Activated CD4-positive, alpha-beta memory T cell treated with anti-CD3 and anti-CD28 coated beads, Interleukin-2, amount 10 ng/mL, durations not matched to agents 7 days and 5 days (primary cell): ENCODE results near the gene IFI27L1. TPM values are rescaled to one million over a fixed set of nuclear protein-coding genes. Genes with fewer than 3 reads are reported as not detected.

Experiments
- CTCF ChIA-PET: fragments of 350-600 bp; sonication (Branson Sonifier 250); formaldehyde crosslinking; loops from one replicate; lab custom pipeline; 2021; ENCODE audit warnings: antibody characterized with exemption, inconsistent platforms; lab: Charles Lee
- POLR2A ChIA-PET: fragments of 350-600 bp; sonication (Branson Sonifier 250); formaldehyde crosslinking; loops from one replicate; lab custom pipeline; 2021; ENCODE audit warnings: antibody characterized with exemption; lab: Charles Lee
- DNase-seq: peaks from one replicate; pipeline ENCODE4 v3.0.0-alpha.2; 2020
- H3K27ac Mint-ChIP-seq: one replicate; pipeline ENCODE4 v1.8.0; 2021; ENCODE audit warnings: mild to moderate bottlenecking, mixed read lengths
- H3K27me3 Mint-ChIP-seq: one replicate; pipeline ENCODE4 v1.8.0; 2021; ENCODE audit warnings: mixed read lengths
- H3K36me3 Mint-ChIP-seq: one replicate; pipeline ENCODE4 v1.8.0; 2021; ENCODE audit warnings: low read depth, mixed read lengths
- H3K4me1 Mint-ChIP-seq: one replicate; pipeline ENCODE4 v1.8.0; 2021; ENCODE audit warnings: mixed read lengths
- H3K4me3 Mint-ChIP-seq: one replicate; pipeline ENCODE4 v1.8.0; 2021; ENCODE audit warnings: mild to moderate bottlenecking, mixed read lengths
- H3K9me3 Mint-ChIP-seq: one replicate; pipeline ENCODE4 v1.8.0; 2021; ENCODE audit warnings: mixed read lengths
- total RNA-seq, 2 experiments: library from RNA; stranded (reverse); gene quantifications; one replicate each; pipeline ENCODE4 v1.2.3, GENCODE V29; 2021

Gene IFI27L1
- total RNA-seq, 2 experiments from 2014 or later = 49.5 to 51.0 TPM

DNA sequence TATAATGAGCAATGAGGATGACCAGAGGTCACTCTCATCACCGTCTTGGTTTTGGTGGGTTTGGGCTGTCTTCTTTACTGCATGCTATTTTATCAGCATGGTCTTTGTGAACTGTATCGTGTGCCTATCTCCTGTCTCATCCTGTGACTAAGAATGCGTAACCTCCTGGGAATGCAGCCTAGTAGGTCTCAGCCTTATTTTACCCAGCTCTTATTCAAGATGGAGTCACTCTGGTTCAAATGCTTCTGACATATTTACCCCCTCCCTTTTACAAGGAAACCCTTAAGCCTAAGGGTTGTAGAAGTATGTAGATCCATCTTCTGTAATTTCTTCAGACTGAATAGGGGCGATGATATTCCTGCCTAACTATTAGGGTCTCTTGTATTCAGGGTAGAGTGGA is 8.4 kb downstream of the IFI27L1 start:
- Mint-ChIP-seq H3K27ac (no peak overlapping the region), H3K4me1 (peaks cover under 1% of the 10 kb centered on the region), H3K27me3 (no peaks in the 10 kb centered on the region), H3K4me3 (no peak overlapping the region), H3K9me3 (peaks cover 3% of the 10 kb centered on the region), H3K36me3 (peaks cover 7% of the 10 kb centered on the region)
- DNase-seq = no peak
- ChIA-PET CTCF (interaction anchor here (0.9 to 1.6 kb wide), 2 partner anchors 47 to 149 kb away, joined by 3 to 5 read pairs; no protein-coding TSS in a partner anchor), POLR2A (interaction anchor here (1.7 kb wide), 1 partner anchor 9 kb away, joined by 6 read pairs; the partner anchor contains the start of gene DDX24)

DNA sequence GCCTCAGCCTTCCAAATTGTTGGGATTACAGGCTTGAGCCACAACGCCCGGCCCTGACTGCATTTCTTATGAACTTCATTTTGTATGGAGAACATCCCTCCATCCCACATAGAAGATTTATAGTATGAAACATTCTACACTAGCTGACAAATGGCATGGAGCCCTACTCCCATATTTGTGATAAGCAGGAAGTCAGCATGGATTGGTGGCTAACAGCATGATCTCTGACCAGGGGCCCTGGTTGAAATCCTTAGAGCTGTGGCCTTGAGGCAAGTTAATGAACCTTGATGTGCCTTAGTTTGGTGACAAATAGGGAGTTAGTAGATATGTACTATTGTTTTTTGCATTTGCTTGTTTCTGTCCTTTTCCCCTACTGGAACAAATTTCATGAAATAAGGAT is 12.3 kb downstream of the IFI27L1 start:
- DNase-seq = no peak
- Mint-ChIP-seq H3K27me3 (no peaks in the 10 kb centered on the region), H3K36me3 (peaks cover 4% of the 10 kb centered on the region), H3K9me3 (no peaks in the 10 kb centered on the region), H3K4me3 (no peak overlapping the region), H3K27ac (no peak overlapping the region), H3K4me1 (no peaks in the 10 kb centered on the region)
- ChIA-PET POLR2A (no interaction called here), CTCF (no interaction called here)

DNA sequence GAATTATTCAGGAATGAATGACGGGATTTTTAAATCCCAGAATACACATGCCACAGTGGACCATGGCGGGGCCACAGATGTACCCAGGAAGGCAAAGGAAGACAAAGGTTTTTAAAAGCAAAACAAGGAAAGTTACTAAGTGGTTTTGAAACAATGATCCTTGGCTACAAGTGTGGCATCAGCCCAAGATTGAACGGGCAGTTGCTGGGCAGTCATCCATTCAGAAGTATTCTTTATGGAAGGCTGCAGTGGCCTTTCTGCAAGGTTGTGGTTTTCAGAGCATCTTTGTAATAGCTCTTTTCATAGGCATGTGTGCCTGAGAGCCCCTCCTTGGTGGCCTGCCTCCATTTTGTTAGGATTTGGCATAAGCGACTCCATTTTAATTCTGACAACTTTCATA is 16.0 kb downstream of the IFI27L1 start:
- POLR2A ChIA-PET = no interaction called here
- H3K4me3 Mint-ChIP-seq = no peak overlapping the region
- no peak overlapping the region for H3K27ac Mint-ChIP-seq
- no peaks in the 10 kb centered on the region for H3K4me1 Mint-ChIP-seq
- CTCF ChIA-PET = interaction anchor here (0.9 kb wide), 1 partner anchor 40 kb away, joined by 3 read pairs; no protein-coding TSS in a partner anchor
- peaks cover 9% of the 10 kb centered on the region for H3K36me3 Mint-ChIP-seq
- DNase-seq = no peak
- no peaks in the 10 kb centered on the region for H3K9me3 Mint-ChIP-seq
- no peaks in the 10 kb centered on the region for H3K27me3 Mint-ChIP-seq

DNA sequence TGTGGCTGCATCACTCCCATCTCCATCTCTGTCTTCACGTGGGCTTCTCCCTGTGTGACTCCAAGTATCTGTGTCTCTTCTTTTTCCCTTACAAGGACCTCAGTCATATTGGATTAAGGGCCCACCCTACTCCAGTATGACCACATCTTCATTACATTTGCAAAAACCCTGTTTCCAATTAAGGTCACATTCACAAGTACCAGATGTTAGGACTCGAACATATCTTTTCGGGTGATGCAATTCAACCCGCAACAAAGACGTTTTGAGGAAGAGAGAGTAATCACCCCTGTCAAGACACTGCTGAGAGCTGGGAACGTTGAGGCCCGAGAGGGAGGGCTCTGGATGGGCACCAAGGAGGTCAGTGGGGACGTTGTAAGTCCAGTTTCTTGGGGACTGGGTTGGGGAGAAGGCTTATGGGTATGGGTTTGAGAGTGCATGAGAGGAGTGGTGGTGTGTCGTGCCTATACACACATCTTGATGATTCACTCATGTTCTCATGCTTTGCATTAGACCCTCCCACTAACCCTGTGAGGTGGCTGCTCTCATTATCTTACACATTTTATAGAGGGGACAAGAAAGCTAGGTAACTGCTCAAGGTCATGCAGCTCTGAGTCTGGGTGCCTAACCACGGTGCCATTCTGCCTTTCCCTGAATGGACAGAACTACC is 17.3 kb downstream of the IFI27L1 start:
- Mint-ChIP-seq H3K9me3 (no peaks in the 10 kb centered on the region), H3K4me3 (no peak overlapping the region), H3K27me3 (no peaks in the 10 kb centered on the region), H3K36me3 (peaks cover 9% of the 10 kb centered on the region), H3K4me1 (no peaks in the 10 kb centered on the region), H3K27ac (no peak overlapping the region)
- CTCF ChIA-PET = no interaction called here
- DNase-seq = no peak
- POLR2A ChIA-PET = no interaction called here

DNA sequence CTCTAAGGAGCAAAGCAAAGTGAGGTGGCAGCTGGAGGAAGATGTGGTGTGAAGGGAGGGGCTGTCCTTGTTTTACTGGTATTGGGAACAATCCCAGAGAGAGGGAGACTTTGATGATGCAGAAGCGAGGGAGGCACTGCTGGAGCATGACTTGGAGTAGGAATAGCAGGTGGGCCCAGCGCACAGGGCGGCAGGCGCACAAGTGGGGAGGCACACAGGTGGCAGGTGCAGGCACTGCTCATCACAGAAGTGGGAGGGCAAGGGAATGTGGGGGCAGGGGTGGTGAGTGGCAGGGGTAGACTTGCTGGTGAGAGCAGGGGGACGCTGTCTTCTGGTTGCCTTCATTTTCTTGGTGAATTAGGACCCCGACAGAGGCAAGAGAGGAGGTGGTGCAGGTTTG is 17.9 kb downstream of the IFI27L1 start:
- H3K36me3 Mint-ChIP-seq = peaks cover 9% of the 10 kb centered on the region

DNA sequence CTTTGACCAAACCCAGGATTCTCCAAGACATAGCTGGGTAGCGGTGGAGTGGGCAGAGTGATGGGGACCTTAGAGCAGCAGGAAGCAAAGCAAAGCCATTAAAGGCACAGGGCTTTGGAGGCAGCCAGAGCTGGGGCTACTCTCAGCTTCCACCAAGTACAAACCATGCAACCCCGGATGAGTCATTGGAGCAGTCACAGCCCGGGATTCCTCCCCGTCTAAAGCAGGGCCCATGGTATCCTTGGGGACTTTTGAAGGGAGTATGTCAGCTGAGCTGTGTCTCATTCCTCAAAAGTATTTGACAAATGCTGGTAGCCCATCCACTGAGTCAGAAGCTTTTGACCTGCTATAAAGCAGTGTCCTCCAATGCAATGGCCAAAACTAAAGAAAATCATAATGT is 19.7 kb downstream of the IFI27L1 start:
- CTCF ChIA-PET = interaction anchor here (0.7 kb wide), 1 partner anchor 386 kb away, joined by 3 read pairs; no protein-coding TSS in a partner anchor
- H3K27ac Mint-ChIP-seq = no peak overlapping the region
- no peaks in the 10 kb centered on the region for H3K4me1 Mint-ChIP-seq
- no peak overlapping the region for H3K4me3 Mint-ChIP-seq
- H3K36me3 Mint-ChIP-seq = peaks cover 9% of the 10 kb centered on the region
- no peaks in the 10 kb centered on the region for H3K9me3 Mint-ChIP-seq
- POLR2A ChIA-PET = no interaction called here
- DNase-seq = no peak
- no peaks in the 10 kb centered on the region for H3K27me3 Mint-ChIP-seq

More for the DNA sequence above, 17.9 kb downstream of the IFI27L1 start:
- Mint-ChIP-seq H3K27me3 (no peaks in the 10 kb centered on the region), H3K9me3 (no peaks in the 10 kb centered on the region), H3K4me1 (no peaks in the 10 kb centered on the region), H3K4me3 (no peak overlapping the region), H3K27ac (no peak overlapping the region)
- no peak for DNase-seq
- ChIA-PET POLR2A (no interaction called here), CTCF (interaction anchor here (1.5 kb wide), 1 partner anchor 33 kb away, joined by 4 read pairs; no protein-coding TSS in a partner anchor)

DNA sequence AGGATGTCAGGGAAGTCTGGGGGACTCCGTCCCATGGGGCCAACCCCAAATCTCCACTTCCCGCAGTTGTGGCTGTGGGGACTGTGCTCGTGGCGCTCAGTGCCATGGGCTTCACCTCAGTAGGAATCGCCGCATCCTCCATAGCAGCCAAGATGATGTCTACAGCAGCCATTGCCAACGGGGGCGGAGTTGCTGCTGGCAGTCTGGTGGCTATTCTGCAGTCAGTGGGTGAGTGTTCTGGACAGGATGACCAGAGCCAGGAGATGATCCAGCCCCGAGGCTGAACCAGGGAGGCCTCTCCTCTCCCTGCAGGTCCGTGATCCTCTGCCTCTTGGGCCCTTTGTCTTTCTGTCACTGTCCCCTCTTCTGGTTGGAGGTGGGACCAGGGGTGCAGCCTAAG is 20.6 kb downstream of the IFI27L1 start:
- ChIA-PET POLR2A (no interaction called here), CTCF (no interaction called here)
- Mint-ChIP-seq H3K27me3 (no peaks in the 10 kb centered on the region), H3K27ac (no peak overlapping the region), H3K4me3 (no peak overlapping the region), H3K36me3 (peaks cover 9% of the 10 kb centered on the region), H3K9me3 (no peaks in the 10 kb centered on the region), H3K4me1 (no peaks in the 10 kb centered on the region)
- DNase-seq = no peak

DNA sequence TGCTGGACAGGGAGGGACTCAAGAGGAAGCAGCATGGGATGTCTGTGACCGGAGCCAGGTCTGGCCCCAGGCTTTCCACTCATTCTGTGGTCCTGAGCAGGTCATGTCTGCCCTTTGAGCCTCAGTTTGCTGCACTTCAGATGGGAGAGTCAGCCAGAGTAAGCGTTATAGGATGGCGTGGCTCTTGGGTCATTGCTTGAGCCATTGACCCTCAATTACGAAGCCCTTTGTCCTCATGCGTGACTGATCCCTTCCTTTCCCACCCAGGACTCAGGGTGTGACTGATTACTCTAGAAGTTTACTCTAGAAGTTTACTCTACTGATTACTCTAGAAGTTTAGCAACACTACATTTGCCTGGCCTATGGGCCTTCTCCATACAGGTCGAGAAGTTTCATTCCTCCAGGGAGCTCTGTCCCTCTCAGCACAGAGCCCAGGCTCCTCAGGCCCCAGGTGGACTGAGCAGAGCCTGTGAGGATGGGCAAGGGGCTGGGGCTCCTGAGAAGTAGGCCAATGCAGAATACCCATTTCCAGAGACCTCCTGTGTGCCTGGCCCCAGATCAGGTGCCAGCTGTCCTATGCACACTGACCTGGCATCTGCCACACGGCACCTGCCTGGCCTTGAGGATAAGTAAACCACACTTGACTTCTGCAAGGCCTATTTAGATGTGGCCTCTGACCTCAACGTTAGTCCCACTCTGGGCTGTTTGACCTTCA is 21.8 kb downstream of the IFI27L1 start:
- no peak overlapping the region for H3K4me3 Mint-ChIP-seq
- H3K27ac Mint-ChIP-seq = no peak overlapping the region
- H3K27me3 Mint-ChIP-seq = no peaks in the 10 kb centered on the region
- no peak for DNase-seq
- no peaks in the 10 kb centered on the region for H3K4me1 Mint-ChIP-seq
- ChIA-PET CTCF (interaction anchor here (1.1 kb wide), 1 partner anchor 163 kb away, joined by 3 read pairs; no protein-coding TSS in a partner anchor), POLR2A (no interaction called here)
- H3K9me3 Mint-ChIP-seq = no peaks in the 10 kb centered on the region
- H3K36me3 Mint-ChIP-seq = peaks cover 6% of the 10 kb centered on the region

DNA sequence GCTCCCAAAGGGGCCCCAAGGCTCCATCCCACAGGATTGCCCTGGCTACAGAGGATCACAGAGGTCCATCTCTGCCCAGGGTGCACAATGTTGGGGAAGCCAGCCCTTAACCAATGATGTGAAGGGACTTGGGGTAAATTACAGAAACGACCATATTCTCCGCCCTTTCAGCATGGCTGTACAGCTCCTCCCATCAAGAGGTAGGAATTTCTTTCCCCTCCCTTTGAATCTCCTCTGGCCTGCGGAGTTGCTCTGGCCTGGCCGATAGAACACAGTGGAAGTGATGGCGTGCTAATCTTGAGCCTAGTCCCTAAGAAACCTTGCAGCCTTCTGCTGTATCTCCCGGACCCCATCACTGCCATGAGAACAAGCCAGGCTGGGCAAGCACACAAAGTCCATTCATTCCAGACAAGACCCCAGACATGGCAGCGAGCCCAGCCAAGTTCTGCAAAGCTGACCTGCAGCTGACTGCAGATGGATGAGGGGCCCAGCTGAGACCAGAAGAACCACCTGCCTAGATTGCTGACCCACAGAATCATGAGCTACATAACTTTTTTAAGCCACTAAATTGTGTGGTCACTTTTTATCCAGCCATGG is 22.5 kb downstream of the IFI27L1 start:
- H3K27me3 Mint-ChIP-seq = no peaks in the 10 kb centered on the region
- H3K36me3 Mint-ChIP-seq = peaks cover 3% of the 10 kb centered on the region
- ChIA-PET CTCF (interaction anchor here (1.1 to 1.2 kb wide), 2 partner anchors 33 to 164 kb away, joined by 3 read pairs; no protein-coding TSS in a partner anchor), POLR2A (no interaction called here)
- no peaks in the 10 kb centered on the region for H3K4me1 Mint-ChIP-seq
- H3K27ac Mint-ChIP-seq = no peak overlapping the region
- H3K4me3 Mint-ChIP-seq = no peak overlapping the region
- H3K9me3 Mint-ChIP-seq = no peaks in the 10 kb centered on the region
- DNase-seq = no peak

DNA sequence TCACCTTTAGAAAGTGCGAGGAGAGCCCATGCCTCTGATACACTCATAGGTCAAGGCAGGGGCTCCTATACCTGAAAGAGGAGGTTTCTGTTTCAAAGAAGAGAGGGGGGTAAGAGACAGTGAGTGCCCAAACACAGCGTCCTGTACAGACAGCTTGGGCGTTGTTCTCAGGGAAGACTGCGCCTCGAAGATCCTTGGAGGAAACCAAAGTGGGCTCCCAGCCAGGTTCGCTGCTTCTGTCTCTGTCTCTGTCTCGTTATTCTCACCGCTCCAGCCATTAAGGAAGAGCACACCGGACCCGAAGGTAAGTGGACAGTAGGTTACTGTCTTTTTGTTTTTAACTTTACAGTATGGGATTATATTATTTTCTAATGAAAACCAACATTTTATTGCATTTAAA is 23.6 kb downstream of the IFI27L1 start:
- H3K27ac Mint-ChIP-seq = no peak overlapping the region
- H3K4me3 Mint-ChIP-seq = no peak overlapping the region
- no peaks in the 10 kb centered on the region for H3K9me3 Mint-ChIP-seq
- H3K27me3 Mint-ChIP-seq = no peaks in the 10 kb centered on the region
- H3K36me3 Mint-ChIP-seq = no peaks in the 10 kb centered on the region
- DNase-seq = no peak
- CTCF ChIA-PET = interaction anchor here (1.2 kb wide), 1 partner anchor 32 kb away, joined by 3 read pairs; no protein-coding TSS in a partner anchor
- POLR2A ChIA-PET = interaction anchor here (1.0 kb wide), 1 partner anchor 40 kb away, joined by 4 read pairs; no protein-coding TSS in a partner anchor
- H3K4me1 Mint-ChIP-seq = no peaks in the 10 kb centered on the region

DNA sequence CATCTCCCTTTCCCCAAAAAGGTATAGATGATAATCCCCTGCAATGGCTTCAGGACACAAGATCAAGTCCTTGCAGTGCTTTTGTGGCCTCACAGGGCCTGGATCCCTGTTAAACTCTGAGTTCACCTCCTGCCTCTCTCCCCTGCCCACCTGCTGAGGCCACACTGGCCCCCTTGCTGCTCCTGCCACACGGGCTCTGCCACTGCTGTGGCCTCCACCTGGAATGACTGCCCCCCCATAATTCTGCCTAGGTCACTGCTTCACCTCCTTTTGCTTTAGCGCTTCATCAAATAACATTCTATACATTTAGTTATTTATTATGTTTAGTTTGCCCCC is 28.8 kb downstream of the IFI27L1 start:
- CTCF ChIA-PET = no interaction called here
- Mint-ChIP-seq H3K4me3 (no peak overlapping the region), H3K9me3 (no peaks in the 10 kb centered on the region), H3K4me1 (peaks cover 20% of the 10 kb centered on the region), H3K27me3 (peaks cover 2% of the 10 kb centered on the region), H3K27ac (peak overlapping the region; percentile 8), H3K36me3 (no peaks in the 10 kb centered on the region)
- POLR2A ChIA-PET = no interaction called here
- DNase-seq = peak; percentile 11

DNA sequence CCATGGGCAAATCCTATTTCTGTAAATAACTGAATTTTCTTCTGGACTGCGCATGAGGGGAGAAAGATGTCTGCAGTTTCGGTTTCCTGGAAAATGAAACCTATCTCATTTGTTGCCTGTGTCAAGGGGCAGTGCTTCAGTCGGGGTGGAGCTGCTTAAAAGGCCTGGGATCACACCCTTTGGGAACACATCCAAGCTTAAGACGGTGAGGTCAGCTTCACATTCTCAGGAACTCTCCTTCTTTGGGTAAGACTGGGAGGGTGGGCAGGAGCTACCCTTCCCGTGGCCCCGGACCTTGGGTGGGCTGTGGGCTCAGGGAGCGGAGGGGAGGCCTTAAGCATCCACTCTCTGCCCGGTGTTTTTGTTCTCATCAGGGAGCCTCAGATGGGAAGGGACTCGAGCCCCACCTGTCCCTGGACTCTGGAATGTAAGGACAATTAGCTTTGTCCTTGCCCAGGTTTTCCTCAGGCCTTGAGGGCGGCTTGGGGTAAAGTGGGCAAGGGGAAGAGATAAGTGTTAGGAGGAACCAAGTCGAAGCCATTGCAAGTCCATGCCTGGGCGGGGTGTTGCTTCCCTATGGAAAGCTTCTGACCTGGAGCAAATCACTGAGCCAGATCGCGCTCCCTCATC is 29.6 kb downstream of the IFI27L1 start, which contains the start of gene IFI27:
Gene IFI27, plus strand, starts transcription at position 185 of the 630 bp plus-strand sequence.
- Mint-ChIP-seq H3K4me1 (peaks cover 24% of the 10 kb centered on the region), H3K36me3 (no peaks in the 10 kb centered on the region), H3K27ac (peak within 1 kb of the TSS; percentile 40), H3K27me3 (peaks cover 3% of the 10 kb centered on the region), H3K4me3 (peak within 1 kb of the TSS; percentile 63), H3K9me3 (no peaks in the 10 kb centered on the region)
- ChIA-PET POLR2A (interaction anchor here (0.5 to 0.8 kb wide), 2 partner anchors 30 to 32 kb away, joined by 3 read pairs; partner anchors contain the start of genes DDX24 and IFI27L1), CTCF (interaction anchor here (1.2 to 2.9 kb wide), 3 partner anchors 26 to 75 kb away, joined by 3 to 9 read pairs (median 5); no protein-coding TSS in a partner anchor)
- no peak for DNase-seq
